Liver (tissue), 9 donors: Measurements from ENCODE around the gene PCDH8. TPM values are rescaled to one million over a fixed set of nuclear protein-coding genes. Genes with fewer than 3 reads are reported as not detected.

Experiments
- DNase-seq: peaks from one replicate; pipeline ENCODE4 v3.0.0-alpha.2; 2017; ENCODE audit warnings: low spot score
- H3K27ac ChIP-seq, 2 donors: one replicate each; pipeline ENCODE4 v1.7.0; 2013; ENCODE audit warnings: inconsistent platforms in 2 of 2, low read length in 2 of 2, control low read depth in 1 of 2, low read depth in 1 of 2, mild to moderate bottlenecking in 1 of 2
- H3K27me3 ChIP-seq, 4 donors: one replicate each; pipeline versions ENCODE4 v1.6.1 to v1.7.0; 2013; ENCODE audit warnings: low read length in 3 of 4, inconsistent platforms in 1 of 4, mild to moderate bottlenecking in 1 of 4, moderate library complexity in 1 of 4; ENCODE audit not compliant: control insufficient read depth in 4 of 4, insufficient read depth in 4 of 4
- H3K36me3 ChIP-seq, 4 donors: one replicate each; pipeline versions ENCODE4 v1.6.1 to v1.7.0; 2013; ENCODE audit warnings: low read length in 3 of 4, mild to moderate bottlenecking in 3 of 4, low read depth in 1 of 4, moderate library complexity in 1 of 4; ENCODE audit not compliant: control insufficient read depth in 4 of 4, insufficient read depth in 3 of 4
- H3K4me1 ChIP-seq, 4 donors: one replicate each; pipeline versions ENCODE4 v1.6.1 to v1.7.0; 2013; ENCODE audit warnings: low read length in 3 of 4, mild to moderate bottlenecking in 3 of 4, moderate library complexity in 1 of 4; ENCODE audit not compliant: control insufficient read depth in 4 of 4, insufficient read depth in 4 of 4
- H3K4me3 ChIP-seq, 3 donors: one replicate each; pipeline versions ENCODE4 v1.6.1 to v1.7.0; 2013; ENCODE audit warnings: low read length in 3 of 3, control low read depth in 1 of 3, low read depth in 1 of 3, mild to moderate bottlenecking in 1 of 3
- H3K9ac ChIP-seq, 2 donors: one replicate each; pipeline ENCODE4 v1.7.0; 2013; ENCODE audit warnings: low read length in 2 of 2, mild to moderate bottlenecking in 2 of 2, moderate library complexity in 2 of 2, control low read depth in 1 of 2, low read depth in 1 of 2
- H3K9me3 ChIP-seq, 4 donors: one replicate each; pipeline versions ENCODE4 v1.6.1 to v1.7.0; 2013; ENCODE audit warnings: low read length in 3 of 4; ENCODE audit not compliant: control insufficient read depth in 4 of 4
- EGR1 ChIP-seq, 2 donors: IDR thresholded peaks; 2 replicates each; pipeline ENCODE4 v1.6.1; 2016 to 2018; ENCODE audit warnings: antibody characterized with exemption in 2 of 2, low read depth in 2 of 2
- FOXA1 ChIP-seq: IDR thresholded peaks from 2 replicates; pipeline ENCODE4 v1.6.1; 2016; ENCODE audit warnings: antibody characterized with exemption
- FOXA2 ChIP-seq: IDR thresholded peaks from 2 replicates; pipeline ENCODE4 v1.6.1; 2016; ENCODE audit warnings: antibody characterized with exemption
- GABPA ChIP-seq, 2 donors: IDR thresholded peaks in 1 of 2; conservative IDR thresholded peaks in 1 of 2; 2 replicates each; pipeline ENCODE4 v1.6.1; 2016; ENCODE audit warnings: antibody characterized with exemption in 2 of 2, mild to moderate bottlenecking in 1 of 2, moderate library complexity in 1 of 2
- HNF4A ChIP-seq, 2 donors: conservative IDR thresholded peaks; 2 replicates each; pipeline ENCODE4 v1.6.1; 2016; ENCODE audit warnings: antibody characterized with exemption in 2 of 2, mild to moderate bottlenecking in 2 of 2
- HNF4G ChIP-seq: IDR thresholded peaks from 2 replicates; pipeline ENCODE4 v1.6.1; 2016; ENCODE audit warnings: antibody characterized with exemption
- JUND ChIP-seq, 2 donors: IDR thresholded peaks; 2 replicates each; pipeline ENCODE4 v1.6.1; 2016; ENCODE audit warnings: antibody characterized with exemption in 2 of 2
- MAX ChIP-seq: IDR thresholded peaks from 2 replicates; pipeline ENCODE4 v1.6.1; 2016; ENCODE audit warnings: antibody characterized with exemption
- NR2F2 ChIP-seq: IDR thresholded peaks from 2 replicates; pipeline ENCODE4 v1.6.1; 2016; ENCODE audit warnings: antibody characterized with exemption
- RAD21 ChIP-seq, 2 donors: IDR thresholded peaks; 2 replicates each; pipeline ENCODE4 v1.6.1; 2016; ENCODE audit warnings: antibody characterized with exemption in 2 of 2, mild to moderate bottlenecking in 2 of 2
- RXRA ChIP-seq, 2 donors: IDR thresholded peaks; 2 replicates each; pipeline ENCODE4 v1.6.1; 2017 to 2018; ENCODE audit warnings: antibody characterized with exemption in 2 of 2, mild to moderate bottlenecking in 1 of 2
- SP1 ChIP-seq: IDR thresholded peaks from 2 replicates; pipeline ENCODE4 v1.6.1; 2018; ENCODE audit warnings: antibody characterized with exemption, mild to moderate bottlenecking
- TAF1 ChIP-seq: conservative IDR thresholded peaks from 2 replicates; pipeline ENCODE4 v1.6.1; 2016; ENCODE audit warnings: antibody characterized with exemption, mild to moderate bottlenecking
- YY1 ChIP-seq: IDR thresholded peaks from 2 replicates; pipeline ENCODE4 v1.6.1; 2016; ENCODE audit warnings: antibody characterized with exemption, mild to moderate bottlenecking
- WGBS: extraction: QIAGEN DNeasy Blood & Tissue Kit; methylation state at CpG from one replicate; pipeline ENCODE4 v1.1.7; 2013; 5-methylcytosine and 5-hydroxymethylcytosine counted together
- polyA plus RNA-seq, 2 donors: library from polyadenylated mRNA; stranded (reverse) in 1 of 2; unstranded in 1 of 2; fragments of 200-250 nt in 1 of 2; fragments of >200 nt in 1 of 2; fragmentation: Nextera tagmentation in 1 of 2; extraction: Ambion mirVana in 1 of 2; gene quantifications; one replicate each; pipeline versions ENCODE4 v1.2.1 to v1.2.3, GENCODE V29; 2013 to 2015
- total RNA-seq, 2 donors: library from RNA; depleted of rRNA; stranded (reverse); fragments of >200 nt; gene quantifications; one replicate each; pipeline ENCODE4 v1.2.3, GENCODE V29; 2014
- TF ChIP-seq, protein P1 (sequence below): IDR thresholded peaks from 2 replicates; pipeline ENCODE4 v1.6.1; 2016; ENCODE audit warnings: antibody characterized with exemption
- TF ChIP-seq, protein P2 (sequence below): fragments of 150-350 bp; IDR thresholded peaks from 2 replicates; pipeline ENCODE4 v1.5.1; 2017; ENCODE audit warnings: improper control_type of control experiment, low read depth, low read length; ENCODE audit not compliant: missing input control
- TF ChIP-seq, protein P3 (sequence below): IDR thresholded peaks from 2 replicates; pipeline ENCODE4 v1.6.1; 2016; ENCODE audit warnings: antibody characterized with exemption, mild to moderate bottlenecking
- TF ChIP-seq, protein P4 (sequence below): IDR thresholded peaks from 2 replicates; pipeline ENCODE4 v1.6.1; 2016; ENCODE audit warnings: antibody characterized with exemption
- donor health status: healthy.
- donor health status: healthy.
- donor health status: healthy.
- donor health status: healthy.
- donor health status: healthy.

PCDH8 gene
- total and polyA plus RNA-seq, 4 donors, result not detected

- DNase-seq, result no peak
- no peaks in the 10 kb centered on the region for H3K36me3 ChIP-seq
- TF ChIP-seq SP1 (no peak), HNF4G (no peak), GABPA (IDR thresholded peaks at IDR 0.05 in 1 of 2, conservative IDR thresholded peaks at IDR 0.05 in 1 of 2) (no peak), TAF1 (no peak), NR2F2 (no peak), FOXA2 (no peak), EGR1 (IDR thresholded peaks at IDR 0.05; ENCODE audit: low read depth in 2 of 2) (no peak), FOXA1 (no peak), HNF4A (conservative IDR thresholded peaks at IDR 0.05) (no peak), MAX (no peak)
- TF ChIP-seq, protein P1, sequence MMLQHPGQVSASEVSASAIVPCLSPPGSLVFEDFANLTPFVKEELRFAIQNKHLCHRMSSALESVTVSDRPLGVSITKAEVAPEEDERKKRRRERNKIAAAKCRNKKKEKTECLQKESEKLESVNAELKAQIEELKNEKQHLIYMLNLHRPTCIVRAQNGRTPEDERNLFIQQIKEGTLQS, result no peak
- TF ChIP-seq, protein P2, sequence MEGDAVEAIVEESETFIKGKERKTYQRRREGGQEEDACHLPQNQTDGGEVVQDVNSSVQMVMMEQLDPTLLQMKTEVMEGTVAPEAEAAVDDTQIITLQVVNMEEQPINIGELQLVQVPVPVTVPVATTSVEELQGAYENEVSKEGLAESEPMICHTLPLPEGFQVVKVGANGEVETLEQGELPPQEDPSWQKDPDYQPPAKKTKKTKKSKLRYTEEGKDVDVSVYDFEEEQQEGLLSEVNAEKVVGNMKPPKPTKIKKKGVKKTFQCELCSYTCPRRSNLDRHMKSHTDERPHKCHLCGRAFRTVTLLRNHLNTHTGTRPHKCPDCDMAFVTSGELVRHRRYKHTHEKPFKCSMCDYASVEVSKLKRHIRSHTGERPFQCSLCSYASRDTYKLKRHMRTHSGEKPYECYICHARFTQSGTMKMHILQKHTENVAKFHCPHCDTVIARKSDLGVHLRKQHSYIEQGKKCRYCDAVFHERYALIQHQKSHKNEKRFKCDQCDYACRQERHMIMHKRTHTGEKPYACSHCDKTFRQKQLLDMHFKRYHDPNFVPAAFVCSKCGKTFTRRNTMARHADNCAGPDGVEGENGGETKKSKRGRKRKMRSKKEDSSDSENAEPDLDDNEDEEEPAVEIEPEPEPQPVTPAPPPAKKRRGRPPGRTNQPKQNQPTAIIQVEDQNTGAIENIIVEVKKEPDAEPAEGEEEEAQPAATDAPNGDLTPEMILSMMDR, result no peak
- TF ChIP-seq, protein P3, sequence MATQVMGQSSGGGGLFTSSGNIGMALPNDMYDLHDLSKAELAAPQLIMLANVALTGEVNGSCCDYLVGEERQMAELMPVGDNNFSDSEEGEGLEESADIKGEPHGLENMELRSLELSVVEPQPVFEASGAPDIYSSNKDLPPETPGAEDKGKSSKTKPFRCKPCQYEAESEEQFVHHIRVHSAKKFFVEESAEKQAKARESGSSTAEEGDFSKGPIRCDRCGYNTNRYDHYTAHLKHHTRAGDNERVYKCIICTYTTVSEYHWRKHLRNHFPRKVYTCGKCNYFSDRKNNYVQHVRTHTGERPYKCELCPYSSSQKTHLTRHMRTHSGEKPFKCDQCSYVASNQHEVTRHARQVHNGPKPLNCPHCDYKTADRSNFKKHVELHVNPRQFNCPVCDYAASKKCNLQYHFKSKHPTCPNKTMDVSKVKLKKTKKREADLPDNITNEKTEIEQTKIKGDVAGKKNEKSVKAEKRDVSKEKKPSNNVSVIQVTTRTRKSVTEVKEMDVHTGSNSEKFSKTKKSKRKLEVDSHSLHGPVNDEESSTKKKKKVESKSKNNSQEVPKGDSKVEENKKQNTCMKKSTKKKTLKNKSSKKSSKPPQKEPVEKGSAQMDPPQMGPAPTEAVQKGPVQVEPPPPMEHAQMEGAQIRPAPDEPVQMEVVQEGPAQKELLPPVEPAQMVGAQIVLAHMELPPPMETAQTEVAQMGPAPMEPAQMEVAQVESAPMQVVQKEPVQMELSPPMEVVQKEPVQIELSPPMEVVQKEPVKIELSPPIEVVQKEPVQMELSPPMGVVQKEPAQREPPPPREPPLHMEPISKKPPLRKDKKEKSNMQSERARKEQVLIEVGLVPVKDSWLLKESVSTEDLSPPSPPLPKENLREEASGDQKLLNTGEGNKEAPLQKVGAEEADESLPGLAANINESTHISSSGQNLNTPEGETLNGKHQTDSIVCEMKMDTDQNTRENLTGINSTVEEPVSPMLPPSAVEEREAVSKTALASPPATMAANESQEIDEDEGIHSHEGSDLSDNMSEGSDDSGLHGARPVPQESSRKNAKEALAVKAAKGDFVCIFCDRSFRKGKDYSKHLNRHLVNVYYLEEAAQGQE, result no peak
- WGBS, result 56% methylated on average over 2 of the region's 2 CpGs
- H3K9me3 ChIP-seq, result no peaks in the 10 kb centered on the region
- H3K9ac ChIP-seq, result no peak overlapping the region
- H3K27ac ChIP-seq, result no peak overlapping the region
- no peaks in the 10 kb centered on the region for H3K27me3 ChIP-seq
- no peak overlapping the region for H3K4me3 ChIP-seq
- H3K4me1 ChIP-seq, result no peaks in the 10 kb centered on the region
Observed at GRCh38 chr13:52835071-52835839, 13.2 kb downstream of the PCDH8 start.

GRCh38 chr13:52833296-52833875 lies 15.1 kb downstream of the PCDH8 start:
- WGBS, result 73% methylated on average over 7 of the region's 7 CpGs
- TF ChIP-seq, protein P3, result no peak
- TF ChIP-seq RAD21 (IDR thresholded peaks at IDR 0.05) (no peak), GABPA (IDR thresholded peaks at IDR 0.05 in 1 of 2, conservative IDR thresholded peaks at IDR 0.05 in 1 of 2) (no peak), FOXA2 (no peak), SP1 (no peak), TAF1 (no peak), JUND (IDR thresholded peaks at IDR 0.05) (no peak), EGR1 (IDR thresholded peaks at IDR 0.05; ENCODE audit: low read depth in 2 of 2) (no peak), HNF4A (conservative IDR thresholded peaks at IDR 0.05) (no peak), FOXA1 (no peak), HNF4G (no peak), YY1 (no peak), RXRA (IDR thresholded peaks at IDR 0.05) (no peak), MAX (no peak)
- TF ChIP-seq, protein P4, sequence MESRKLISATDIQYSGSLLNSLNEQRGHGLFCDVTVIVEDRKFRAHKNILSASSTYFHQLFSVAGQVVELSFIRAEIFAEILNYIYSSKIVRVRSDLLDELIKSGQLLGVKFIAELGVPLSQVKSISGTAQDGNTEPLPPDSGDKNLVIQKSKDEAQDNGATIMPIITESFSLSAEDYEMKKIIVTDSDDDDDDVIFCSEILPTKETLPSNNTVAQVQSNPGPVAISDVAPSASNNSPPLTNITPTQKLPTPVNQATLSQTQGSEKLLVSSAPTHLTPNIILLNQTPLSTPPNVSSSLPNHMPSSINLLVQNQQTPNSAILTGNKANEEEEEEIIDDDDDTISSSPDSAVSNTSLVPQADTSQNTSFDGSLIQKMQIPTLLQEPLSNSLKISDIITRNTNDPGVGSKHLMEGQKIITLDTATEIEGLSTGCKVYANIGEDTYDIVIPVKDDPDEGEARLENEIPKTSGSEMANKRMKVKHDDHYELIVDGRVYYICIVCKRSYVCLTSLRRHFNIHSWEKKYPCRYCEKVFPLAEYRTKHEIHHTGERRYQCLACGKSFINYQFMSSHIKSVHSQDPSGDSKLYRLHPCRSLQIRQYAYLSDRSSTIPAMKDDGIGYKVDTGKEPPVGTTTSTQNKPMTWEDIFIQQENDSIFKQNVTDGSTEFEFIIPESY, result no peak

More at GRCh38 chr13:52833296-52833875, 15.1 kb downstream of the PCDH8 start:
- Histone ChIP-seq H3K9me3 (no peaks in the 10 kb centered on the region), H3K27me3 (no peaks in the 10 kb centered on the region), H3K9ac (no peak overlapping the region), H3K27ac (no peak overlapping the region), H3K4me3 (no peak overlapping the region), H3K36me3 (no peaks in the 10 kb centered on the region), H3K4me1 (no peaks in the 10 kb centered on the region)
- no peak for DNase-seq
